ENCODE results near the gene NT5C1B.

DNA sequence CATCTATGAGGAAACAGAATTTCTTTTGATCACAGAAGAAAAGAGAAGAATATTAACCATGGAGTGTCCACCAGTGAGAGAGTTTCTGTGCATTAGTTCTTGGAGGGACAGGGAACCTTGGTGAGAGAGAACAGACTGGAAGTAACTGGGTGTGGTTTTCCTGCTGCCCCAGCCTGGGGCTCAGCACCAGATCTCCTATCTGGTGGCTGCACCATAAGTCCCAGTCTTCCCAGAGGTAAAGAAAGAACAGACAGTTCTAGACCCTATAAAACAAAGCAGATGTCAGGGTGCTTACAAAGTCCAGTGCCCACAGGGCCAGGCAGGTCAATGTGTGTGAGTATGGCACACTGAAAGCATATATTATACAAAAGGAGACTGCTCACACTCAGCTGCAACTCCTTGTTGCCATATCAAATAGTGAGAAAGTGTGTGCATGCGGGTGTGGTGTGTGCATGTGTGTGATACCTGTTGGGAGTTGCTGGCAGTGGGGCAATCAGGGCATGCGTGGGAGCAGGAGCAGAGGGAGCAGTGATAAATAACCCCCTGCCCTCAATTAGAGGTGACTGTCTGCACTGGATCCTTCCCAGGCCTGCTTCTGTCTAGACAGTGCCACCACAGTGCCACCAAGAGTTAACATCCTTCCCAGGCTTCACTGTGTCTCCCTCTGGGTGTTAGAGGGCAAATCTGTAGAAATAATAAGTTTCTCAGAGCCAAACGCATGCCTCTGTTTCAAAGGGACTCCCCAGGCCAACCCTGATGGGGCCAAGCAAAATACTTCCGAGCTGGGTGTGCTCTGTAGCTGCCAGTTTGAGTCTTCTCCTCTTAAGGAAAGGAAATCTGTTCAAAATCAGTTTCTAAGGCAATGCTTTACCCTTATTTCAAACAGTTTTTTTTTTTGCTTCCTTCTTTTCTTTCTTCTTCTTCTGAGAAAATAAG is 74.6 kb downstream of the NT5C1B start:
- TF ChIP-seq POLR2AphosphoS5 (IDR thresholded peaks at IDR 0.05) (no peak), POLR2A (IDR thresholded peaks at IDR 0.05) (no peak)
- TF ChIP-seq, protein P1, sequence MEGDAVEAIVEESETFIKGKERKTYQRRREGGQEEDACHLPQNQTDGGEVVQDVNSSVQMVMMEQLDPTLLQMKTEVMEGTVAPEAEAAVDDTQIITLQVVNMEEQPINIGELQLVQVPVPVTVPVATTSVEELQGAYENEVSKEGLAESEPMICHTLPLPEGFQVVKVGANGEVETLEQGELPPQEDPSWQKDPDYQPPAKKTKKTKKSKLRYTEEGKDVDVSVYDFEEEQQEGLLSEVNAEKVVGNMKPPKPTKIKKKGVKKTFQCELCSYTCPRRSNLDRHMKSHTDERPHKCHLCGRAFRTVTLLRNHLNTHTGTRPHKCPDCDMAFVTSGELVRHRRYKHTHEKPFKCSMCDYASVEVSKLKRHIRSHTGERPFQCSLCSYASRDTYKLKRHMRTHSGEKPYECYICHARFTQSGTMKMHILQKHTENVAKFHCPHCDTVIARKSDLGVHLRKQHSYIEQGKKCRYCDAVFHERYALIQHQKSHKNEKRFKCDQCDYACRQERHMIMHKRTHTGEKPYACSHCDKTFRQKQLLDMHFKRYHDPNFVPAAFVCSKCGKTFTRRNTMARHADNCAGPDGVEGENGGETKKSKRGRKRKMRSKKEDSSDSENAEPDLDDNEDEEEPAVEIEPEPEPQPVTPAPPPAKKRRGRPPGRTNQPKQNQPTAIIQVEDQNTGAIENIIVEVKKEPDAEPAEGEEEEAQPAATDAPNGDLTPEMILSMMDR (IDR thresholded peaks at IDR 0.05) = no peak

All from transverse colon (tissue), 4 donors.